HCT116 (cell line): Measurements from ENCODE around the gene EPHA4. TPM values are rescaled to one million over a fixed set of nuclear protein-coding genes. Genes with fewer than 3 reads are reported as not detected.

Source experiments
- ATAC-seq: fragments of 200-7000 bp; cut with Tn5 transposase; 2 replicates; pipeline ENCODE4 v1.9.1; 2020; ENCODE audit warnings: mild to moderate bottlenecking, moderate library complexity
- BruUV-seq: library from RNA; stranded (reverse); fragments of 400-500 nt; replicated peaks from 2 replicates; lab custom pipeline; 2021; lab: Mats Ljungman, UMichigan
- CTCF ChIA-PET: fragments of 300-600 bp; sonication (Branson Sonifier 250); formaldehyde crosslinking; loops from one replicate; lab custom pipeline; 2021; ENCODE audit warnings: antibody characterized with exemption; lab: Charles Lee
- POLR2A ChIA-PET: fragments of 300-600, 350-600 bp; sonication (Branson Sonifier 250); formaldehyde crosslinking; loops from one replicate; lab custom pipeline; 2021; ENCODE audit warnings: antibody characterized with exemption; lab: Charles Lee
- RAD21 ChIA-PET, 2 experiments: fragments of 300-600 bp; sonication (Branson Sonifier 250); formaldehyde crosslinking; loops; one replicate each; lab custom pipeline; 2023; ENCODE audit warnings: low total read pairs in 2 of 2; ENCODE audit not compliant: uncharacterized antibody in 2 of 2, unreplicated experiment in 2 of 2, low non-redundant PET in 1 of 2; lab: Charles Lee
- DNase-seq: peaks from one replicate; pipeline ENCODE4 v3.0.0-alpha.2; 2010; ENCODE audit warnings: low read depth, low spot score
- H2AFZ ChIP-seq: fragments of 200-600 bp; shearing (Covaris generic), sonication (generic); 2 replicates; pipeline ENCODE4 v1.6.1; 2017; ENCODE audit warnings: low read depth, mixed run types, mixed read lengths, antibody characterized with exemption, low read length; ENCODE audit not compliant: poor library complexity, severe bottlenecking
- H3K27ac ChIP-seq: 2 replicates; pipeline ENCODE4 v1.5.1; 2012; ENCODE audit warnings: low read depth, low read length
- H3K27me3 ChIP-seq: fragments of 200-600 bp; sonication (generic); 2 replicates; pipeline ENCODE4 v1.6.1; 2016; ENCODE audit warnings: mixed run types, low read length, mixed read lengths; ENCODE audit not compliant: insufficient read depth
- H3K36me3 ChIP-seq, 2 experiments: fragments of 200-500 bp in 1 of 2; fragments of 200-600 bp in 1 of 2; sonication (Bioruptor generic) in 1 of 2; sonication (generic) in 1 of 2; 2 replicates each; pipeline versions ENCODE4 v1.5.1 to v1.6.1; 2014 to 2016; ENCODE audit warnings: low read length in 2 of 2, inconsistent platforms in 1 of 2, mixed read lengths in 1 of 2, mixed run types in 1 of 2; ENCODE audit not compliant: insufficient read depth in 2 of 2, control insufficient read depth in 1 of 2
- H3K4me1 ChIP-seq, 2 experiments: fragments of 200-600 bp in 1 of 2; sonication (generic) in 1 of 2; 2 replicates each; pipeline versions ENCODE4 v1.5.1 to v1.6.1; 2012 to 2017; ENCODE audit warnings: low read length in 2 of 2, inconsistent platforms in 1 of 2, mild to moderate bottlenecking in 1 of 2, mixed read lengths in 1 of 2, mixed run types in 1 of 2, moderate library complexity in 1 of 2; ENCODE audit not compliant: insufficient read depth in 2 of 2, control insufficient read depth in 1 of 2
- H3K4me2 ChIP-seq: fragments of 200-600 bp; sonication (generic); 2 replicates; pipeline ENCODE4 v1.6.1; 2017; ENCODE audit warnings: mixed run types, low read length, mixed read lengths
- H3K4me3 ChIP-seq, 2 experiments: fragments of 200-600 bp in 1 of 2; sonication (generic) in 1 of 2; replicated peaks in 1 of 2; 2 replicates each; pipeline ENCODE4 v1.5.1; 2011 to 2016; ENCODE audit warnings: low read length in 2 of 2, control low read depth in 1 of 2, low read depth in 1 of 2, mild to moderate bottlenecking in 1 of 2, mixed read lengths in 1 of 2, mixed run types in 1 of 2
- H3K79me2 ChIP-seq: fragments of 200-600 bp; sonication (generic); 2 replicates; pipeline ENCODE4 v1.6.1; 2017; ENCODE audit warnings: mild to moderate bottlenecking, mixed run types, low read length, moderate library complexity, mixed read lengths; ENCODE audit not compliant: insufficient read depth
- H3K9ac ChIP-seq: fragments of 200-600 bp; sonication (generic); 2 replicates; pipeline ENCODE4 v1.6.1; 2016; ENCODE audit warnings: low read length, mixed read lengths
- H3K9me2 ChIP-seq: fragments of 200-600 bp; sonication (generic), shearing (Covaris generic); 2 replicates; pipeline ENCODE4 v1.6.1; 2017; ENCODE audit warnings: mixed run types, mild to moderate bottlenecking, moderate library complexity; ENCODE audit not compliant: insufficient read depth
- H3K9me3 ChIP-seq, 2 experiments: fragments of 200-500 bp in 1 of 2; fragments of 200-600 bp in 1 of 2; sonication (Bioruptor generic) in 1 of 2; sonication (generic) in 1 of 2; 2 replicates each; pipeline ENCODE4 v1.6.1; 2014 to 2017; ENCODE audit warnings: low read length in 2 of 2, mixed read lengths in 2 of 2, inconsistent platforms in 1 of 2, low read depth in 1 of 2, mild to moderate bottlenecking in 1 of 2, mixed run types in 1 of 2, moderate library complexity in 1 of 2; ENCODE audit not compliant: control insufficient read depth in 1 of 2, insufficient read depth in 1 of 2
- H4K20me1 ChIP-seq: fragments of 200-600 bp; sonication (generic), shearing (Covaris generic); 2 replicates; pipeline ENCODE4 v1.6.1; 2017; ENCODE audit warnings: mixed run types, mild to moderate bottlenecking, moderate library complexity; ENCODE audit not compliant: insufficient read depth
- JUND ChIP-seq: IDR thresholded peaks from 2 replicates; pipeline ENCODE4 v1.6.1; 2012
- intact Hi-C: fragments of 100-400 bp; cut with micrococcal nuclease; formaldehyde crosslinking; loops from 2 replicates; pipeline ENCODE4 v1.10.0; 2022
- total RNA-seq: library from RNA; stranded (reverse); gene quantifications from one replicate; pipeline ENCODE4 v1.2.1, GENCODE V29; 2021; ENCODE audit not compliant: unreplicated experiment
- TF ChIP-seq, protein P1 (sequence below): IDR thresholded peaks from 2 replicates; pipeline ENCODE4 v1.6.1; 2011; ENCODE audit warnings: mild to moderate bottlenecking, low read length, moderate library complexity; ENCODE audit not compliant: insufficient replicate concordance; ENCODE audit errors: extremely low read depth

Gene EPHA4
- total RNA-seq, 1 experiment from 2014 or later = 3.5 TPM

DNA sequence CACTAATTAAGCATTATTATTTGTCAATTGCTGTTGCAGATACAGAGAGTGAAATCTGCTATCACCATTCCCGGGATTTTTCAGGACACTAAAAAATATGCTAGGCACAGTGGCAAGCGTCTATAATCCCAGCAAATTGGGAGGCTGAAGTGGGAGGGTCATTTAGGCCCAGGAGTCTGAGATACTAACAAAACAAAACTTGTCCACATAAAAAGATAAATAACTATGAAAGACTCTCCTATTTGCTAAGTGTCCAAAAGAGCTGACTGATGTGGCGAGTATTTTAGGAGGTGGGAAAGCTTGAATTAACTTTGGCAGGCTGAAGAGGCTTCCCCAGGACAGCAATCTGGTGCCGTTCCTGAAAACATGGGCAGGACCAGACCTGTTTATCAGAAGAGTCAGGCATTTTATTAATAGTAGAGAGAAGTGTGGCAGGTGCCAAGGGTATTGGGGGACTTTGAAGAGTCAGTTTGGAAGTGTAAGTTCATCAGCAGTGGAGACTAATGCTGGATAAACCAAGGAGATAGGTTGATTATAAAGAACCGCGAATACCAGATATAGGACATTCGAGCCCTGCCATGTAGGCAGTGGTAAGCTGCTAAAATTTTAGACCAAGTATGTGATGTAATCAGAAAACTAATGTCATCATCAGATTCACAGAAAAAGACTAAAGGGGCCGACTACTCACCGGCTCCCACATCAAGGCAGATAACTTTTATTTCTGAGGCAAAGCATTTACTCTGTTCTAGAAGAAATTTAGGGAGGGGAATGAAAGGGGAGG lies 201.8 kb downstream of the EPHA4 start:
- no peak for ATAC-seq
- RAD21 ChIA-PET = no interaction called here
- H4K20me1 ChIP-seq = no peaks in the 10 kb centered on the region
- POLR2A ChIA-PET = no interaction called here
- intact Hi-C loops = no loop called here
- H3K9me2 ChIP-seq = no peaks in the 10 kb centered on the region
- no peaks in the 10 kb centered on the region for H3K9me3 ChIP-seq
- H2AFZ ChIP-seq = no peak overlapping the region
- H3K4me3 ChIP-seq = no peak overlapping the region
- no peak overlapping the region for H3K27ac ChIP-seq
- DNase-seq = no peak
- CTCF ChIA-PET = no interaction called here
- no TSS peak for BruUV-seq
- no peaks in the 10 kb centered on the region for H3K79me2 ChIP-seq
- no peaks in the 10 kb centered on the region for H3K36me3 ChIP-seq
- no peaks in the 10 kb centered on the region for H3K4me1 ChIP-seq
- TF ChIP-seq, protein P1, sequence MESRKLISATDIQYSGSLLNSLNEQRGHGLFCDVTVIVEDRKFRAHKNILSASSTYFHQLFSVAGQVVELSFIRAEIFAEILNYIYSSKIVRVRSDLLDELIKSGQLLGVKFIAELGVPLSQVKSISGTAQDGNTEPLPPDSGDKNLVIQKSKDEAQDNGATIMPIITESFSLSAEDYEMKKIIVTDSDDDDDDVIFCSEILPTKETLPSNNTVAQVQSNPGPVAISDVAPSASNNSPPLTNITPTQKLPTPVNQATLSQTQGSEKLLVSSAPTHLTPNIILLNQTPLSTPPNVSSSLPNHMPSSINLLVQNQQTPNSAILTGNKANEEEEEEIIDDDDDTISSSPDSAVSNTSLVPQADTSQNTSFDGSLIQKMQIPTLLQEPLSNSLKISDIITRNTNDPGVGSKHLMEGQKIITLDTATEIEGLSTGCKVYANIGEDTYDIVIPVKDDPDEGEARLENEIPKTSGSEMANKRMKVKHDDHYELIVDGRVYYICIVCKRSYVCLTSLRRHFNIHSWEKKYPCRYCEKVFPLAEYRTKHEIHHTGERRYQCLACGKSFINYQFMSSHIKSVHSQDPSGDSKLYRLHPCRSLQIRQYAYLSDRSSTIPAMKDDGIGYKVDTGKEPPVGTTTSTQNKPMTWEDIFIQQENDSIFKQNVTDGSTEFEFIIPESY = no peak
- TF ChIP-seq JUND = no peak
- no peak overlapping the region for H3K9ac ChIP-seq
- no peak overlapping the region for H3K4me2 ChIP-seq
- peaks cover 12% of the 10 kb centered on the region; the same call in 1 of the 2 replicates for H3K27me3 ChIP-seq
